ENCODE results near the gene INVS. TPM values are rescaled to one million over a fixed set of nuclear protein-coding genes. Genes with fewer than 3 reads are reported as not detected.
"Not testable (repeated sequence)": the region's sequence is repeated elsewhere in the genome, so short reads cannot be mapped to it uniquely, and the experiment has no call there.

The INVS gene
- total and polyA plus RNA-seq, 11 donors, result 2.5 to 10.4 (median 7.4) TPM

- TF ChIP-seq CTCF (IDR thresholded peaks at IDR 0.05), result no peak
- TF ChIP-seq POLR2A (IDR thresholded peaks at IDR 0.05), result no peak
- H3K4me3 ChIP-seq, result no peak overlapping the region
- H3K27me3 ChIP-seq, result no peaks in the 10 kb centered on the region
- no peak for DNase-seq
- peaks cover 0 to 20% (median 10%) of the 10 kb centered on the region in 9 donors for H3K36me3 ChIP-seq
- intact Hi-C loops (cut with DNase I), result no loop called here
- no peak overlapping the region for H3K27ac ChIP-seq
- ATAC-seq, result no peak
- 81 to 97% (median 94%) methylated on average over 3 of the region's 3 CpGs for WGBS, 4 donors
- H3K9me3 ChIP-seq, result no peaks in the 10 kb centered on the region
- H3K4me1 ChIP-seq, result no peaks in the 10 kb centered on the region
Observed at GRCh38 chr9:100134731-100135130, 35.7 kb downstream of the INVS start.

- H3K36me3 ChIP-seq, result peaks cover 0 to 16% (median 6%) of the 10 kb centered on the region in 9 donors
- intact Hi-C loops (cut with DNase I); H3K4me3 ChIP-seq; H3K27me3 ChIP-seq; DNase-seq; H3K4me1 ChIP-seq; H3K27ac ChIP-seq; H3K9me3 ChIP-seq; ATAC-seq: not testable (repeated sequence)
- peak in 2 of 12 donors; percentile 8 to 13 for TF ChIP-seq CTCF (IDR thresholded peaks at IDR 0.05)
- 93 to 95% (median 93%) methylated on average over 5 of the region's 5 CpGs for WGBS, 4 donors
Observed at GRCh38 chr9:100136799-100137198, 37.8 kb downstream of the INVS start.

DNA sequence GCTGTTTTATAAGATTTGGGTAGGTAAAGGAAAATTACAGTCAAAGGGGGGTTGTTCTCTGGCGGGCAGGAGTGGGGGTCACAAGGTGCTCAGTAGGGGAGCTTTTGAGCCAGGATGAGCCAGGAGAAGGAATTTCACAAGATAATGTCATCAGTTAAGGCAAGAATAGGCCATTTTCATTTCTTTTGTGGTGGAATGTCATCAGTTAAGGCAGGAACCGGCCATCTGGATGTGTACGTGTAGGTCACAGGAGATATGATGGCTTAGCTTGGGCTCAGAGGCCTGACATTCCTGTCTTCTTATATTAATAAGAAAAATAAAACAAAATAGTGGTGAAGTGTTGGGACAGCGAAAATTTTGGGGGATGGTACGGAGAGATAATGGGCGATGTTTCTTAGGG, 41.3 kb downstream of the INVS start:
- H3K36me3 ChIP-seq; H3K4me1 ChIP-seq; ATAC-seq; H3K9me3 ChIP-seq; intact Hi-C loops (cut with DNase I); DNase-seq; H3K4me3 ChIP-seq; H3K27ac ChIP-seq; H3K27me3 ChIP-seq: not testable (repeated sequence)
- WGBS, 4 donors, result 95 to 98% (median 97%) methylated on average over 6 of the region's 6 CpGs

- H3K4me1 ChIP-seq; H3K27me3 ChIP-seq; H3K9me3 ChIP-seq; H3K36me3 ChIP-seq; intact Hi-C loops (cut with DNase I); H3K27ac ChIP-seq; ATAC-seq; H3K4me3 ChIP-seq; DNase-seq: not testable (repeated sequence)
- WGBS, 4 donors, result 91 to 94% (median 92%) methylated on average over 9 of the region's 9 CpGs
Observed at GRCh38 chr9:100141862-100142261, 42.8 kb downstream of the INVS start.

DNA sequence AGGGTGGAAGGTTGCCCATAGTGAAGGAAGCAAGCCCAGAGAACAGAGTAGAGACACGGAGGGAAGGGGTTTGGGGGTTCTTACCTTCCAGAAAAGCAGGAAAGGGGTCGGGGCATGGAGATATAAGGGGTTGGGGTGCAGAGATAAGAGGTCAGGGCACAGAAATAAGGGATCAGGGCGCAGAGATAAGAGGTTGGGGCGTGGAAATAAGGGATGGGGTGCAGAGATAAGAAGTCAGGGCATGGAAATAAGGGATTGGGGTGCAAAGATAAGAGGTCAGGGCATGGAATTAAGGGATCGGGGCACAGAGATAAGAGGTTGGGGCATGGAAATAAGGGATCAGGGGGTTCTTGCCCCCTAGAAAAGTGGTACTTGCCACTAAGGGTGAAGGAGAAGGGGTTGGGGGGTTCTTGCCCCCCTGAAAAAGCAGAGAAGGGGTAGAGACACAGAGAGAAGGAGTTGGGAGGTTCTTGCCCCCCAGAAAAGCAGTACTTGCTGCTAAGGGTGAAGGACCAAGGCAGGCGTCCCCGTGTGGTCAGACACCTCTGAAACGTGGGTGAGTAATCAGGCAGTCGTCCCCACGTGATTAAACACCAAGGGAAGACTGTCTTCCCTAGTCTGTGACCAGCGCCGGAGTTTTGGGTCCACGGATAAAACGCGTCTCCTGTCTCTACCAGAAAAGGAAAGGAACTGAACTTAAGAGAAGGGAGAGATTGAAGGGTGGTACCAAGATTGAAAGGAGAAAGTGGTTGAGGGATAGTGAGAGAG, 46.3 kb downstream of the INVS start:
- ATAC-seq; H3K9me3 ChIP-seq; H3K27me3 ChIP-seq; DNase-seq; H3K4me1 ChIP-seq; H3K4me3 ChIP-seq; intact Hi-C loops (cut with DNase I); H3K36me3 ChIP-seq; H3K27ac ChIP-seq: not testable (repeated sequence)
- WGBS, 4 donors, result 89 to 92% (median 91%) methylated on average over 15 of the region's 15 CpGs

DNA sequence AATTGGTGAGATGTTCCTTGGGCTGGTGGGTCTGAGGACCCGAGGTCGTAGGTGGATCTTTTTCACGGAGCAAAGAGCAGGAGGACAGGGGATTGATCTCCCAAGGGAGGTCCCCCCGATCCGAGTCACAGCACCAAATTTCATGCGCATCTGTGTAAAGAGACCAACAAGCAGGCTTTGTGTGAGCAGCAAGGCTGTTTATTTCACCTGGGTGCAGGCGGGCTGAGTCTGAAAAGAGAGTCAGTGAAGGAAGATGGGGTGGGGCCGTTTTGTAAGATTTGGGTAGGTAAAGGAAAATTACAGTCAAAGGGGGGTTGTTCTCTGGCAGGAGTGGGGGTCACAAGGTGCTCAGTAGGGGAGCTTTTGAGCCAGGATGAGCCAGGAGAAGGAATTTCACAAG, 46.9 kb downstream of the INVS start:
- H3K27ac ChIP-seq; intact Hi-C loops (cut with DNase I); ATAC-seq; H3K4me3 ChIP-seq; DNase-seq; H3K9me3 ChIP-seq; H3K4me1 ChIP-seq; H3K27me3 ChIP-seq; H3K36me3 ChIP-seq: not testable (repeated sequence)
- 82 to 92% (median 85%) methylated on average over 8 of the region's 8 CpGs for WGBS, 4 donors

Measured in heart left ventricle (tissue), 16 donors.